ENCODE data around the gene TSHR.
"Not testable (repeated sequence)": the region's sequence is repeated elsewhere in the genome, so short reads cannot be mapped to it uniquely, and the experiment has no call there.

DNA sequence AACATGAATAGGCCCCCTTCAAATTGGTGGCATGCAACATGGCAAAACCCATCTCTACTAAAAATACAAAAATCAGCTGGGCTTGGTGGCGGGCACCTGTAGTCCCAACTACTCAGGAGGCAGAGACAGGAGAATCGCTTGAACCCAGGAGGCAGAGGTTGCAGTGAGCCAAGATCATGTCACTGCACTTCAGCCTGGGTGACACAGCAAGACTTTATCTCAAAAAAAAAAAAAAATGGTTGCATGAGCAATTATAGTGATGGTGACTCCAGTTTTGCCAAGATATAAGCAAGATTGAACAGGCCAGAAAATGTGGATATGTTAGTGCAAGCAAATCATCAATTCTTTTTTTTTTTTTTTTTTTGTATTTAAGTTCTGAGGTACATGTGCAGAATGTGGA is 63.7 kb downstream of the TSHR start:
- TF ChIP-seq, protein P1, sequence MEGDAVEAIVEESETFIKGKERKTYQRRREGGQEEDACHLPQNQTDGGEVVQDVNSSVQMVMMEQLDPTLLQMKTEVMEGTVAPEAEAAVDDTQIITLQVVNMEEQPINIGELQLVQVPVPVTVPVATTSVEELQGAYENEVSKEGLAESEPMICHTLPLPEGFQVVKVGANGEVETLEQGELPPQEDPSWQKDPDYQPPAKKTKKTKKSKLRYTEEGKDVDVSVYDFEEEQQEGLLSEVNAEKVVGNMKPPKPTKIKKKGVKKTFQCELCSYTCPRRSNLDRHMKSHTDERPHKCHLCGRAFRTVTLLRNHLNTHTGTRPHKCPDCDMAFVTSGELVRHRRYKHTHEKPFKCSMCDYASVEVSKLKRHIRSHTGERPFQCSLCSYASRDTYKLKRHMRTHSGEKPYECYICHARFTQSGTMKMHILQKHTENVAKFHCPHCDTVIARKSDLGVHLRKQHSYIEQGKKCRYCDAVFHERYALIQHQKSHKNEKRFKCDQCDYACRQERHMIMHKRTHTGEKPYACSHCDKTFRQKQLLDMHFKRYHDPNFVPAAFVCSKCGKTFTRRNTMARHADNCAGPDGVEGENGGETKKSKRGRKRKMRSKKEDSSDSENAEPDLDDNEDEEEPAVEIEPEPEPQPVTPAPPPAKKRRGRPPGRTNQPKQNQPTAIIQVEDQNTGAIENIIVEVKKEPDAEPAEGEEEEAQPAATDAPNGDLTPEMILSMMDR (IDR thresholded peaks at IDR 0.05; ENCODE audit: insufficient read depth, low read length) = not testable (repeated sequence)
- not testable (repeated sequence) for TF ChIP-seq GABPA, POLR2AphosphoS5 (IDR thresholded peaks at IDR 0.05; ENCODE audit: low read depth)
- TF ChIP-seq, protein P2, sequence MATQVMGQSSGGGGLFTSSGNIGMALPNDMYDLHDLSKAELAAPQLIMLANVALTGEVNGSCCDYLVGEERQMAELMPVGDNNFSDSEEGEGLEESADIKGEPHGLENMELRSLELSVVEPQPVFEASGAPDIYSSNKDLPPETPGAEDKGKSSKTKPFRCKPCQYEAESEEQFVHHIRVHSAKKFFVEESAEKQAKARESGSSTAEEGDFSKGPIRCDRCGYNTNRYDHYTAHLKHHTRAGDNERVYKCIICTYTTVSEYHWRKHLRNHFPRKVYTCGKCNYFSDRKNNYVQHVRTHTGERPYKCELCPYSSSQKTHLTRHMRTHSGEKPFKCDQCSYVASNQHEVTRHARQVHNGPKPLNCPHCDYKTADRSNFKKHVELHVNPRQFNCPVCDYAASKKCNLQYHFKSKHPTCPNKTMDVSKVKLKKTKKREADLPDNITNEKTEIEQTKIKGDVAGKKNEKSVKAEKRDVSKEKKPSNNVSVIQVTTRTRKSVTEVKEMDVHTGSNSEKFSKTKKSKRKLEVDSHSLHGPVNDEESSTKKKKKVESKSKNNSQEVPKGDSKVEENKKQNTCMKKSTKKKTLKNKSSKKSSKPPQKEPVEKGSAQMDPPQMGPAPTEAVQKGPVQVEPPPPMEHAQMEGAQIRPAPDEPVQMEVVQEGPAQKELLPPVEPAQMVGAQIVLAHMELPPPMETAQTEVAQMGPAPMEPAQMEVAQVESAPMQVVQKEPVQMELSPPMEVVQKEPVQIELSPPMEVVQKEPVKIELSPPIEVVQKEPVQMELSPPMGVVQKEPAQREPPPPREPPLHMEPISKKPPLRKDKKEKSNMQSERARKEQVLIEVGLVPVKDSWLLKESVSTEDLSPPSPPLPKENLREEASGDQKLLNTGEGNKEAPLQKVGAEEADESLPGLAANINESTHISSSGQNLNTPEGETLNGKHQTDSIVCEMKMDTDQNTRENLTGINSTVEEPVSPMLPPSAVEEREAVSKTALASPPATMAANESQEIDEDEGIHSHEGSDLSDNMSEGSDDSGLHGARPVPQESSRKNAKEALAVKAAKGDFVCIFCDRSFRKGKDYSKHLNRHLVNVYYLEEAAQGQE (IDR thresholded peaks at IDR 0.05; ENCODE audit: insufficient replicate concordance, low read depth) = not testable (repeated sequence)

All from HL-60 (cell line).